Kidney (tissue), 14 donors: Measurements from ENCODE around the gene GRAMD4. TPM values are rescaled to one million over a fixed set of nuclear protein-coding genes. Genes with fewer than 3 reads are reported as not detected.
"Not testable (repeated sequence)": the region's sequence is repeated elsewhere in the genome, so short reads cannot be mapped to it uniquely, and the experiment has no call there.

Experiments used
- DNase-seq, 5 donors: peaks; one replicate each; pipeline ENCODE4 v3.0.0-alpha.2; 2013 to 2020
- FAIRE-seq: peaks from 2 replicates; lab custom pipeline; 2012; peaks lifted over from hg19 to GRCh38; lab: Jason Lieb, UNC
- H3K27ac ChIP-seq, 2 donors: one replicate each; pipeline ENCODE4 v1.7.0; 2013; ENCODE audit warnings: low read depth in 2 of 2, low read length in 2 of 2, inconsistent platforms in 1 of 2
- H3K27me3 ChIP-seq: one replicate; pipeline ENCODE4 v1.7.1; 2013; ENCODE audit warnings: low read length, inconsistent platforms; ENCODE audit not compliant: control insufficient read depth, insufficient read depth
- H3K36me3 ChIP-seq, 3 donors: one replicate each; pipeline versions ENCODE4 v1.7.0 to v1.7.1; 2013; ENCODE audit warnings: low read length in 3 of 3, control low read depth in 1 of 3, inconsistent platforms in 1 of 3; ENCODE audit not compliant: insufficient read depth in 3 of 3, control insufficient read depth in 2 of 3
- H3K4me1 ChIP-seq, 3 donors: one replicate each; pipeline versions ENCODE4 v1.7.0 to v1.7.1; 2013; ENCODE audit warnings: low read length in 3 of 3, inconsistent platforms in 1 of 3, low read depth in 1 of 3; ENCODE audit not compliant: control insufficient read depth in 2 of 3, insufficient read depth in 2 of 3
- H3K4me3 ChIP-seq, 3 donors: one replicate each; pipeline versions ENCODE4 v1.7.0 to v1.8.1; 2013; ENCODE audit warnings: low read length in 3 of 3, control low read depth in 1 of 3, inconsistent platforms in 1 of 3
- H3K9ac ChIP-seq, 3 donors: one replicate each; pipeline versions ENCODE4 v1.7.0 to v1.7.1; 2013; ENCODE audit warnings: low read length in 3 of 3, control low read depth in 1 of 3, inconsistent platforms in 1 of 3
- H3K9me3 ChIP-seq, 3 donors: one replicate each; pipeline versions ENCODE4 v1.7.0 to v1.7.1; 2013; ENCODE audit warnings: low read length in 3 of 3, control low read depth in 1 of 3, inconsistent platforms in 1 of 3; ENCODE audit not compliant: control insufficient read depth in 2 of 3, insufficient read depth in 1 of 3
- intact Hi-C: fragments of 100-400 bp; cut with DNase I; formaldehyde crosslinking; loops from one replicate; pipeline ENCODE4 v1.11.1; 2022
- polyA plus RNA-seq: library from polyadenylated mRNA; stranded (reverse); fragments of 350-450 nt; fragmentation: Illumina TruSeq; extraction: RNeasy Lipid Tissue Mini Kit (QIAGEN cat#74804); gene quantifications from one replicate; pipeline ENCODE4 v1.2.3, GENCODE V29; 2014; ENCODE audit warnings: low read depth, low replicate concordance; ENCODE audit not compliant: insufficient read depth
- total RNA-seq: library from RNA; stranded (reverse); fragmentation: NEBNext Ultra II Directional; extraction: Animal tissue kit (Norgen Biotek cat#: 25700); gene quantifications from one replicate; pipeline ENCODE4 v1.2.1, GENCODE V29; 2021
- TF ChIP-seq, protein P1 (sequence below): IDR thresholded peaks from 3 replicates; pipeline ENCODE4 v1.5.1; 2012; ENCODE audit warnings: mild to moderate bottlenecking, moderate library complexity, borderline replicate concordance; ENCODE audit not compliant: insufficient read depth; ENCODE audit errors: extremely low read depth
- donor health status: control.
- donor health status: control.
- donor health status: control.
- donor health status: control.
- donor health status: control.
- donor health status: DM: yes; HTN: yes; CAD: no.
- donor health status: Normal renal cell carcinoma (clear cell type).

Gene GRAMD4
- total and polyA plus RNA-seq, 2 donors from 2014 or later = 12.1 to 58.2 TPM

DNA sequence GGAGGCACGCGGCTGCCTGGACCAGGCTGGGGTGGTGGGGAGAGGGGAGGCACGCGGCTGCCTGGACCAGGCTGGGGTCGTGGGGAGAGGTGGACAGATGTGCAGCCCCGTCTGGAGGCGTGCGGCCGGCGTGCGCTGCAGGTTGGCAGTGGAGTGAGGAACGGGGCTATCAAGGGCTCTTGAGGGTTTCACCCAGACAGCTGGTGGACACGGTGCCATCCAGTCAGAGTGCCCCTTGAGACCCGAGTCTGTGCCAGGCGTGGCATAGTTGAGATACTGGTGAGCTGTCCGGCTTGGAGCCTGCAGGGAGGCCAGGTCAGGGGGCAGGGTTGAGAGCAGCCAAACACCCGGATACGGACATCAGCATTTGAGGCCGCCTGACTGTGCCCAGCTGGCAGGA, 1.5 kb upstream of the GRAMD4 start:
- Histone ChIP-seq H3K27ac (no peak overlapping the region), H3K36me3 (no peaks in the 10 kb centered on the region), H3K27me3 (no peaks in the 10 kb centered on the region), H3K9ac (no peak overlapping the region), H3K4me1 (peaks cover 0 to 22% (median 0%) of the 10 kb centered on the region in 3 donors), H3K4me3 (no peak overlapping the region), H3K9me3 (no peaks in the 10 kb centered on the region)
- TF ChIP-seq, protein P1, sequence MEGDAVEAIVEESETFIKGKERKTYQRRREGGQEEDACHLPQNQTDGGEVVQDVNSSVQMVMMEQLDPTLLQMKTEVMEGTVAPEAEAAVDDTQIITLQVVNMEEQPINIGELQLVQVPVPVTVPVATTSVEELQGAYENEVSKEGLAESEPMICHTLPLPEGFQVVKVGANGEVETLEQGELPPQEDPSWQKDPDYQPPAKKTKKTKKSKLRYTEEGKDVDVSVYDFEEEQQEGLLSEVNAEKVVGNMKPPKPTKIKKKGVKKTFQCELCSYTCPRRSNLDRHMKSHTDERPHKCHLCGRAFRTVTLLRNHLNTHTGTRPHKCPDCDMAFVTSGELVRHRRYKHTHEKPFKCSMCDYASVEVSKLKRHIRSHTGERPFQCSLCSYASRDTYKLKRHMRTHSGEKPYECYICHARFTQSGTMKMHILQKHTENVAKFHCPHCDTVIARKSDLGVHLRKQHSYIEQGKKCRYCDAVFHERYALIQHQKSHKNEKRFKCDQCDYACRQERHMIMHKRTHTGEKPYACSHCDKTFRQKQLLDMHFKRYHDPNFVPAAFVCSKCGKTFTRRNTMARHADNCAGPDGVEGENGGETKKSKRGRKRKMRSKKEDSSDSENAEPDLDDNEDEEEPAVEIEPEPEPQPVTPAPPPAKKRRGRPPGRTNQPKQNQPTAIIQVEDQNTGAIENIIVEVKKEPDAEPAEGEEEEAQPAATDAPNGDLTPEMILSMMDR = no peak
- intact Hi-C loops = no loop called here
- FAIRE-seq = no peak
- DNase-seq = no peak

DNA sequence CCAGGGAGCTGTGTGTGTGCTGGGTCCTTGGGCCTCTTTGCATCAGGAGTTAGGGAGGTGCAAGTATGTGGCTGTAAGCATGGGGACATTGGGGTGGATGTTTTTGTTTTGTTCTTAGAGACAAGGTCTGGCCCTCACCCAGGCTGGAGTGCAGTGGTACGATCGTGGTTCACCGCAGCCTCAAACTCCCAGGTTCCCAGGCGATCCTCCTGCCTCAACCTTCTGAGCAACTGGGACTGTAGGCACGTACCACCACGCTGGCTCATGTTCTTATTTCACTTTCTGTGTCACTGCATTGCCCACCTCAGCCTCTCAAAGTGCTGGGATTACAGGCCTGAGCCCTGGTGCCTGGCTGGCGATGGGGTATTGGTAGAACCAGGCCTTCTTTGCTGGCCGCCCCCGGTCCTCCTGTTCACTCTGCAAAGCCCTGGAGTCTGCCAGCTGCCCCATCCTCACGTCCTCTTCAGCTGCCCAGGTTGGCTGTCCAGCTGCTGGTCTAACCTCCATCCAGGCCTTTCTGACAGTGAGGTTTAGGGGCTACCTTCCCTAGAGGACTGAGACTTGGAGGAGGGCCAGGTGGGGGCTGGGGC, 851 bp upstream of the GRAMD4 start:
- no peak overlapping the region for H3K4me3 ChIP-seq
- TF ChIP-seq, protein P1 = no peak
- H3K27me3 ChIP-seq = no peaks in the 10 kb centered on the region
- no peak overlapping the region for H3K27ac ChIP-seq
- intact Hi-C loops = no loop called here
- H3K9me3 ChIP-seq = no peaks in the 10 kb centered on the region
- no peak for FAIRE-seq
- peak in 1 of 5 donors; percentile 18 for DNase-seq
- no peak overlapping the region for H3K9ac ChIP-seq
- H3K36me3 ChIP-seq = no peaks in the 10 kb centered on the region
- H3K4me1 ChIP-seq = peaks cover 0 to 17% (median 0%) of the 10 kb centered on the region in 3 donors

DNA sequence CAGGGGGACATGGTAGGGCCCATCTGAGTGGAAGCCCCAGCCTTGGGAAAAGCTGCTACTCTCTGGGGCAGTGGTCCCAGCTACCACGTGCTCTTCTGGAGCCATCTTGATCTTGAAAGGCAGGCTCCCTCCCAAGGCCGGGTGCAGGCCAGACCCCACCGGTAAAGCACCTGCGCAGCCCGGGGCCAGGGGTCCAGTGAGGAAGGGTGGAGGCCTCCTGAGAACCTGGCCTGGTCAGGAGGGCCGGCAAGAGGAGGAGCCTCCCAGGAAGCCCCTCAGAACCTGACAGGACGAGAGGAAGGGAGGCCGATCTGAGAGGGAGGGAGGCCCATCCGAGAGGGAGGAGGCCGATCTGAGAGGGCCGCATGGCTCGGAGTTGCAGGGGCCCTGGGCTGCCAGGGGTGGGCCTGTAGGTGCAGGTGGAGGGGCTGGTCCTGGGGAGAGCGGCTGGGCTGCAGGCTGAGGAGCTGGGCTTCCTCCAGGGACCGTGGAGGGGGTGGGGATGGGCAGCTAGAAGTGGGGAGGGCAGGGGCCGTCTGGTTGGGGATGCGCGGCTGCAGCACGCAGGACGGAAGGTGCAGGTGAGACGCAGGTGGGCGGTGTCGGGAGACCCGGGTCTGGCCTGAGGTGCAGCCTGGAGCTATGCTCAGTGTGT, 529 bp downstream of the GRAMD4 start:
- H3K9me3 ChIP-seq = no peaks in the 10 kb centered on the region
- H3K27ac ChIP-seq = no peak overlapping the region
- TF ChIP-seq, protein P1 = no peak
- no peaks in the 10 kb centered on the region for H3K36me3 ChIP-seq
- H3K4me3 ChIP-seq = no peak overlapping the region
- FAIRE-seq (no peak), DNase-seq (no peak)
- H3K9ac ChIP-seq = no peak overlapping the region
- intact Hi-C loops = no loop called here
- H3K4me1 ChIP-seq = peaks cover 0 to 17% (median 0%) of the 10 kb centered on the region in 3 donors
- no peaks in the 10 kb centered on the region for H3K27me3 ChIP-seq

DNA sequence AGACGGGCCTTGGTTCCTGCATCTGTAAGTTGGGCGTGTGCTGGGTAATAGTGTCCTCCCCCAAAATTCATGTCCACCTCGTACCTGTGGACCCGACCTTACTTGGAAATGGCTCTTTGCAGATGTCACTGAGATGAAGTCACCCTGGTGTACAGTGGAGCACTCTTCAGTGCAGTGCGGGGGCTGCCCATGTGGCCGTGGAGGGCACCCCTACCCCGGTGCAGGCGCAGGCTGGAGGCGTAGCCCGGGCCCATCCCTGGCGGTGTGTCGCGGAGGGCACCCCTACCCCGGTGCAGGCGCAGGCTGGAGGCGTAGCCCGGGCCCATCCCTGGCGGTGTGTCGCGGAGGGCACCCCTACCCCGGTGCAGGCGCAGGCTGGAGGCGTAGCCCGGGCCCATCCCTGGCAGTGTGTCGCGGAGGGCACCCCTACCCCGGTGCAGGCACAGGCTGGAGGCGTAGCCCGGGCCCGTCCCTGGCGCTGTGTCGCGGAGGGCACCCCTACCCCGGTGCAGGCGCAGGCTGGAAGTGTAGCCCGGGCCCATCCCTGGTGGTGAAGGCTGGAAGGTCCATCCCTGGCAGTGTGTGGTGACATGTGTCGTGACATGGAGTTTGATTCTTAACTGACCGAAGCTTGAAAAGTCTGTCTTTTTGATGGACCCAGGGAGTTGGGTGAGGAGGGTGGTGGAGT, 1.2 kb downstream of the GRAMD4 start:
- H3K9ac ChIP-seq, H3K36me3 ChIP-seq, H3K27ac ChIP-seq, H3K9me3 ChIP-seq, intact Hi-C loops, DNase-seq, FAIRE-seq, H3K4me3 ChIP-seq, H3K27me3 ChIP-seq: not testable (repeated sequence)
- peaks cover 0 to 17% (median 0%) of the 10 kb centered on the region in 3 donors for H3K4me1 ChIP-seq
